C4-2B (cell line): ENCODE data around the gene PER3.

ENCODE experiments used
- CTCF ChIP-seq: fragments of 450-650 bp; conservative IDR thresholded peaks from 2 replicates; pipeline ENCODE4 v1.5.1; 2017; ENCODE audit warnings: mild to moderate bottlenecking
- ZFX ChIP-seq: fragments of 450-650 bp; IDR thresholded peaks from 2 replicates; pipeline ENCODE4 v1.6.1; 2017

- no peak for TF ChIP-seq CTCF
- TF ChIP-seq ZFX: no peak
These were observed 102.3 kb downstream of the PER3 start for GRCh38 chr1:7886405-7886745.
